HCT116 (cell line): ENCODE results near the gene DHX30. TPM values are rescaled to one million over a fixed set of nuclear protein-coding genes. Genes with fewer than 3 reads are reported as not detected.
"Not testable (repeated sequence)": the region's sequence is repeated elsewhere in the genome, so short reads cannot be mapped to it uniquely, and the experiment has no call there.

Source experiments
- ATAC-seq: fragments of 200-7000 bp; cut with Tn5 transposase; 2 replicates; pipeline ENCODE4 v1.9.1; 2020; ENCODE audit warnings: mild to moderate bottlenecking, moderate library complexity
- BruUV-seq: library from RNA; stranded (reverse); fragments of 400-500 nt; replicated peaks from 2 replicates; lab custom pipeline; 2021; lab: Mats Ljungman, UMichigan
- CTCF ChIA-PET: fragments of 300-600 bp; sonication (Branson Sonifier 250); formaldehyde crosslinking; loops from one replicate; lab custom pipeline; 2021; ENCODE audit warnings: antibody characterized with exemption; lab: Charles Lee
- POLR2A ChIA-PET: fragments of 300-600, 350-600 bp; sonication (Branson Sonifier 250); formaldehyde crosslinking; loops from one replicate; lab custom pipeline; 2021; ENCODE audit warnings: antibody characterized with exemption; lab: Charles Lee
- RAD21 ChIA-PET, 2 experiments: fragments of 300-600 bp; sonication (Branson Sonifier 250); formaldehyde crosslinking; loops; one replicate each; lab custom pipeline; 2023; ENCODE audit warnings: low total read pairs in 2 of 2; ENCODE audit not compliant: uncharacterized antibody in 2 of 2, unreplicated experiment in 2 of 2, low non-redundant PET in 1 of 2; lab: Charles Lee
- DNase-seq: peaks from one replicate; pipeline ENCODE4 v3.0.0-alpha.2; 2010; ENCODE audit warnings: low read depth, low spot score
- H2AFZ ChIP-seq: fragments of 200-600 bp; shearing (Covaris generic), sonication (generic); 2 replicates; pipeline ENCODE4 v1.6.1; 2017; ENCODE audit warnings: low read depth, mixed run types, mixed read lengths, antibody characterized with exemption, low read length; ENCODE audit not compliant: poor library complexity, severe bottlenecking
- H3K27ac ChIP-seq: 2 replicates; pipeline ENCODE4 v1.5.1; 2012; ENCODE audit warnings: low read depth, low read length
- H3K27me3 ChIP-seq: fragments of 200-600 bp; sonication (generic); 2 replicates; pipeline ENCODE4 v1.6.1; 2016; ENCODE audit warnings: mixed run types, low read length, mixed read lengths; ENCODE audit not compliant: insufficient read depth
- H3K36me3 ChIP-seq, 2 experiments: fragments of 200-500 bp in 1 of 2; fragments of 200-600 bp in 1 of 2; sonication (Bioruptor generic) in 1 of 2; sonication (generic) in 1 of 2; 2 replicates each; pipeline versions ENCODE4 v1.5.1 to v1.6.1; 2014 to 2016; ENCODE audit warnings: low read length in 2 of 2, inconsistent platforms in 1 of 2, mixed read lengths in 1 of 2, mixed run types in 1 of 2; ENCODE audit not compliant: insufficient read depth in 2 of 2, control insufficient read depth in 1 of 2
- H3K4me1 ChIP-seq, 2 experiments: fragments of 200-600 bp in 1 of 2; sonication (generic) in 1 of 2; 2 replicates each; pipeline versions ENCODE4 v1.5.1 to v1.6.1; 2012 to 2017; ENCODE audit warnings: low read length in 2 of 2, inconsistent platforms in 1 of 2, mild to moderate bottlenecking in 1 of 2, mixed read lengths in 1 of 2, mixed run types in 1 of 2, moderate library complexity in 1 of 2; ENCODE audit not compliant: insufficient read depth in 2 of 2, control insufficient read depth in 1 of 2
- H3K4me2 ChIP-seq: fragments of 200-600 bp; sonication (generic); 2 replicates; pipeline ENCODE4 v1.6.1; 2017; ENCODE audit warnings: mixed run types, low read length, mixed read lengths
- H3K4me3 ChIP-seq, 2 experiments: fragments of 200-600 bp in 1 of 2; sonication (generic) in 1 of 2; replicated peaks in 1 of 2; 2 replicates each; pipeline ENCODE4 v1.5.1; 2011 to 2016; ENCODE audit warnings: low read length in 2 of 2, control low read depth in 1 of 2, low read depth in 1 of 2, mild to moderate bottlenecking in 1 of 2, mixed read lengths in 1 of 2, mixed run types in 1 of 2
- H3K79me2 ChIP-seq: fragments of 200-600 bp; sonication (generic); 2 replicates; pipeline ENCODE4 v1.6.1; 2017; ENCODE audit warnings: mild to moderate bottlenecking, mixed run types, low read length, moderate library complexity, mixed read lengths; ENCODE audit not compliant: insufficient read depth
- H3K9ac ChIP-seq: fragments of 200-600 bp; sonication (generic); 2 replicates; pipeline ENCODE4 v1.6.1; 2016; ENCODE audit warnings: low read length, mixed read lengths
- H3K9me2 ChIP-seq: fragments of 200-600 bp; sonication (generic), shearing (Covaris generic); 2 replicates; pipeline ENCODE4 v1.6.1; 2017; ENCODE audit warnings: mixed run types, mild to moderate bottlenecking, moderate library complexity; ENCODE audit not compliant: insufficient read depth
- H3K9me3 ChIP-seq, 2 experiments: fragments of 200-500 bp in 1 of 2; fragments of 200-600 bp in 1 of 2; sonication (Bioruptor generic) in 1 of 2; sonication (generic) in 1 of 2; 2 replicates each; pipeline ENCODE4 v1.6.1; 2014 to 2017; ENCODE audit warnings: low read length in 2 of 2, mixed read lengths in 2 of 2, inconsistent platforms in 1 of 2, low read depth in 1 of 2, mild to moderate bottlenecking in 1 of 2, mixed run types in 1 of 2, moderate library complexity in 1 of 2; ENCODE audit not compliant: control insufficient read depth in 1 of 2, insufficient read depth in 1 of 2
- H4K20me1 ChIP-seq: fragments of 200-600 bp; sonication (generic), shearing (Covaris generic); 2 replicates; pipeline ENCODE4 v1.6.1; 2017; ENCODE audit warnings: mixed run types, mild to moderate bottlenecking, moderate library complexity; ENCODE audit not compliant: insufficient read depth
- CBX3 ChIP-seq: IDR thresholded peaks from 2 replicates; pipeline ENCODE4 v1.6.1; 2012; ENCODE audit warnings: low read depth
- EGR1 ChIP-seq: IDR thresholded peaks from 2 replicates; pipeline ENCODE4 v1.6.1; 2012; ENCODE audit warnings: low read depth
- JUND ChIP-seq: IDR thresholded peaks from 2 replicates; pipeline ENCODE4 v1.6.1; 2012
- SIN3A ChIP-seq: IDR thresholded peaks from 2 replicates; pipeline ENCODE4 v1.6.1; 2012; ENCODE audit warnings: low read depth
- YY1 ChIP-seq: IDR thresholded peaks from 2 replicates; pipeline ENCODE4 v1.6.1; 2011; ENCODE audit warnings: low read length, low read depth, moderate library complexity, mild to moderate bottlenecking; ENCODE audit not compliant: insufficient replicate concordance; ENCODE audit errors: extremely low read depth
- ZNF274 ChIP-seq: fragments of 200-500 bp; sonication (Bioruptor generic); IDR thresholded peaks from 2 replicates; pipeline ENCODE4 v1.6.1; 2014; ENCODE audit warnings: mild to moderate bottlenecking, low read depth, low read length, inconsistent platforms
- intact Hi-C: fragments of 100-400 bp; cut with micrococcal nuclease; formaldehyde crosslinking; loops from 2 replicates; pipeline ENCODE4 v1.10.0; 2022
- total RNA-seq: library from RNA; stranded (reverse); gene quantifications from one replicate; pipeline ENCODE4 v1.2.1, GENCODE V29; 2021; ENCODE audit not compliant: unreplicated experiment
- TF ChIP-seq, protein P1 (sequence below): IDR thresholded peaks from 2 replicates; pipeline ENCODE4 v1.6.1; 2012; ENCODE audit warnings: low read depth

Gene DHX30
- total RNA-seq, 1 experiment from 2014 or later = 114 TPM

DNA sequence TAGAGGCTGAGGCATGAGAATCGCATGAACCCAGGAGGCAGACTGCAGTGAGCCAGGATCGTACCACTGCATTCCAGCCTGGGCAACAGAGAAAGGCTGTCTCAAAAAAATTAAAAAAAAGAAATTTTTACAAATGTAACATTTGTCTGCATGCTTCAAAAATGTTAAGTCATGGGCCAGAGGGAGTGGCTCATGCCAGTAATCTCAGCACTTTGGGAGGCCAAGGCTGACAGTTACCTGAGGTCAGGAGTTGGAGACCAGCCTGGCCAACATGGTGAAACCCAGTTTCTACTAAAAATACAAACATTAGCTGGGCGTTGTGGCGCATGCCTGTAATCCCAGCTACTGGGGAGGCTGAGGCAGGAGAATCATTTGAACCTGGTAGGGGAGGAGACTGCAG is 42.7 kb upstream of the DHX30 start:
- H3K9ac ChIP-seq, RAD21 ChIA-PET, intact Hi-C loops, H2AFZ ChIP-seq, H3K9me2 ChIP-seq, H3K4me3 ChIP-seq, POLR2A ChIA-PET, H3K36me3 ChIP-seq, H3K4me2 ChIP-seq, DNase-seq, BruUV-seq, H3K27me3 ChIP-seq, H3K4me1 ChIP-seq, H3K27ac ChIP-seq, H3K9me3 ChIP-seq, CTCF ChIA-PET, ATAC-seq: not testable (repeated sequence)
- H3K79me2 ChIP-seq = peaks cover 96% of the 10 kb centered on the region
- peaks cover 14% of the 10 kb centered on the region; the same call in 1 of the 2 replicates for H4K20me1 ChIP-seq

DNA sequence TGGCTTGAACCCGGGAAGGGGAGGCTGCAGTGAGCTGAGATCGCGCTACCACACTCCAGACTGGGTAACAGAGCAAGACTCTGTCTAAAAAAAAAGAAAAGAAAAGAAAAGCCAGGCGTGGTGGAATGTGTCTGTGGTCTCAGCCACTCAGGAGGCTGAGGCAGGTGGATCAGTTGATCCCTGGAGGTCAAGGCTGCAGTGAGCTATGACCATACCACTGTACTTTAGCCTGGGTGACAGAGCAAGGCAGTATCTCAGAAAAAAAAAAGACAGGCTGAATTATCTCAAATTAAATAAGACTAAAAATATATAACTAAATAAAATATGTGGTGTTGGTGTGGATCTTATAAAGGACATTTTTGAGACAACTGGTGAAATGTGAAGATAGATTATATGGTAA is 41.9 kb upstream of the DHX30 start:
- POLR2A ChIA-PET = no interaction called here
- CTCF ChIA-PET = no interaction called here
- no peak for DNase-seq
- Histone ChIP-seq H3K9me2 (no peaks in the 10 kb centered on the region), H3K9ac (no peak overlapping the region), H3K27ac (no peak overlapping the region), H3K4me3 (no peak overlapping the region)
- TF ChIP-seq EGR1 (no peak), YY1 (no peak), JUND (no peak), SIN3A (no peak), ZNF274 (no peak), CBX3 (no peak)
- TF ChIP-seq, protein P1, sequence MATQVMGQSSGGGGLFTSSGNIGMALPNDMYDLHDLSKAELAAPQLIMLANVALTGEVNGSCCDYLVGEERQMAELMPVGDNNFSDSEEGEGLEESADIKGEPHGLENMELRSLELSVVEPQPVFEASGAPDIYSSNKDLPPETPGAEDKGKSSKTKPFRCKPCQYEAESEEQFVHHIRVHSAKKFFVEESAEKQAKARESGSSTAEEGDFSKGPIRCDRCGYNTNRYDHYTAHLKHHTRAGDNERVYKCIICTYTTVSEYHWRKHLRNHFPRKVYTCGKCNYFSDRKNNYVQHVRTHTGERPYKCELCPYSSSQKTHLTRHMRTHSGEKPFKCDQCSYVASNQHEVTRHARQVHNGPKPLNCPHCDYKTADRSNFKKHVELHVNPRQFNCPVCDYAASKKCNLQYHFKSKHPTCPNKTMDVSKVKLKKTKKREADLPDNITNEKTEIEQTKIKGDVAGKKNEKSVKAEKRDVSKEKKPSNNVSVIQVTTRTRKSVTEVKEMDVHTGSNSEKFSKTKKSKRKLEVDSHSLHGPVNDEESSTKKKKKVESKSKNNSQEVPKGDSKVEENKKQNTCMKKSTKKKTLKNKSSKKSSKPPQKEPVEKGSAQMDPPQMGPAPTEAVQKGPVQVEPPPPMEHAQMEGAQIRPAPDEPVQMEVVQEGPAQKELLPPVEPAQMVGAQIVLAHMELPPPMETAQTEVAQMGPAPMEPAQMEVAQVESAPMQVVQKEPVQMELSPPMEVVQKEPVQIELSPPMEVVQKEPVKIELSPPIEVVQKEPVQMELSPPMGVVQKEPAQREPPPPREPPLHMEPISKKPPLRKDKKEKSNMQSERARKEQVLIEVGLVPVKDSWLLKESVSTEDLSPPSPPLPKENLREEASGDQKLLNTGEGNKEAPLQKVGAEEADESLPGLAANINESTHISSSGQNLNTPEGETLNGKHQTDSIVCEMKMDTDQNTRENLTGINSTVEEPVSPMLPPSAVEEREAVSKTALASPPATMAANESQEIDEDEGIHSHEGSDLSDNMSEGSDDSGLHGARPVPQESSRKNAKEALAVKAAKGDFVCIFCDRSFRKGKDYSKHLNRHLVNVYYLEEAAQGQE = no peak
- TF ChIP-seq, all 23 proteins: peak for 0
- H3K4me1 ChIP-seq = peaks cover 6% of the 10 kb centered on the region in 2 experiments; a peak in 3 of 4 replicates
- peaks cover 14% of the 10 kb centered on the region; the same call in 1 of the 2 replicates for H4K20me1 ChIP-seq
- no peak for ATAC-seq
- H3K9me3 ChIP-seq = no peaks in the 10 kb centered on the region
- H3K79me2 ChIP-seq = peaks cover 96% of the 10 kb centered on the region
- H3K27me3 ChIP-seq = no peaks in the 10 kb centered on the region
- no TSS peak for BruUV-seq
- peaks cover 4 to 7% of the 10 kb centered on the region in 2 experiments for H3K36me3 ChIP-seq
- no peak overlapping the region for H3K4me2 ChIP-seq
- H2AFZ ChIP-seq = no peak overlapping the region
- intact Hi-C loops = no loop called here
- RAD21 ChIA-PET = no interaction called here
